Measurements from ENCODE around the gene BSDC1.

DNA sequence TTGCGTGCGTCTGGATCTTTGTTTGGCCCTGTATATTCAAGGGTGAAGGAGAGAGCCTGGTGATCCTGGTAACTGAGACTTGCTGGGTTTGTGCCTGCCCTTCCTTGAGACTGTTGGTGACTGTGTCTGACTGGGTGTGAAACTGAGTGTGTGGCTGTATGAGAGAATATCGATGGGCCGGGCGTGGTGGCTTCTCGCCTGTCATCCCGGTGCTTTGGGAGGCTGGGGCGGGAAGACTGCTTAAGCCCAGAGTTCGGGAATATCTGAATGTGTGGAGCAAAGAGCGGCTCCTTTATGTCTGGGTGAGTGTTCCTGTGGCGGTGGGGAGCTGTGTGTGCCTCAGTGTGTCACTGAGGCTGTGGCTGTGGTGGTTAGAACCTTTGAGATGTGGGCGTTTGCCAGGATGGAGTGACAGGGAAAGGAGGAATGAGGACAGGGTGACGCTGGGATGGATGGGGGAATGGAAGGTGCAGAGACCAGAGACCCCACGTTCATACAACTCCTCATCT, 55.5 kb downstream of the BSDC1 start:
- TF ChIP-seq CTCF (IDR thresholded peaks at IDR 0.05) (no peak), POLR2A (IDR thresholded peaks at IDR 0.05) (no peak)
